Kidney (tissue), 14 donors: Measurements from ENCODE around the gene TSSC4. TPM values are rescaled to one million over a fixed set of nuclear protein-coding genes. Genes with fewer than 3 reads are reported as not detected.

Experiments
- DNase-seq, 5 donors: peaks; one replicate each; pipeline ENCODE4 v3.0.0-alpha.2; 2013 to 2020
- FAIRE-seq: peaks from 2 replicates; lab custom pipeline; 2012; peaks lifted over from hg19 to GRCh38; lab: Jason Lieb, UNC
- H3K27ac ChIP-seq, 2 donors: one replicate each; pipeline ENCODE4 v1.7.0; 2013; ENCODE audit warnings: low read depth in 2 of 2, low read length in 2 of 2, inconsistent platforms in 1 of 2
- H3K27me3 ChIP-seq: one replicate; pipeline ENCODE4 v1.7.1; 2013; ENCODE audit warnings: low read length, inconsistent platforms; ENCODE audit not compliant: control insufficient read depth, insufficient read depth
- H3K36me3 ChIP-seq, 3 donors: one replicate each; pipeline versions ENCODE4 v1.7.0 to v1.7.1; 2013; ENCODE audit warnings: low read length in 3 of 3, control low read depth in 1 of 3, inconsistent platforms in 1 of 3; ENCODE audit not compliant: insufficient read depth in 3 of 3, control insufficient read depth in 2 of 3
- H3K4me1 ChIP-seq, 3 donors: one replicate each; pipeline versions ENCODE4 v1.7.0 to v1.7.1; 2013; ENCODE audit warnings: low read length in 3 of 3, inconsistent platforms in 1 of 3, low read depth in 1 of 3; ENCODE audit not compliant: control insufficient read depth in 2 of 3, insufficient read depth in 2 of 3
- H3K4me3 ChIP-seq, 3 donors: one replicate each; pipeline versions ENCODE4 v1.7.0 to v1.8.1; 2013; ENCODE audit warnings: low read length in 3 of 3, control low read depth in 1 of 3, inconsistent platforms in 1 of 3
- H3K9ac ChIP-seq, 3 donors: one replicate each; pipeline versions ENCODE4 v1.7.0 to v1.7.1; 2013; ENCODE audit warnings: low read length in 3 of 3, control low read depth in 1 of 3, inconsistent platforms in 1 of 3
- H3K9me3 ChIP-seq, 3 donors: one replicate each; pipeline versions ENCODE4 v1.7.0 to v1.7.1; 2013; ENCODE audit warnings: low read length in 3 of 3, control low read depth in 1 of 3, inconsistent platforms in 1 of 3; ENCODE audit not compliant: control insufficient read depth in 2 of 3, insufficient read depth in 1 of 3
- intact Hi-C: fragments of 100-400 bp; cut with DNase I; formaldehyde crosslinking; loops from one replicate; pipeline ENCODE4 v1.11.1; 2022
- polyA plus RNA-seq: library from polyadenylated mRNA; stranded (reverse); fragments of 350-450 nt; fragmentation: Illumina TruSeq; extraction: RNeasy Lipid Tissue Mini Kit (QIAGEN cat#74804); gene quantifications from one replicate; pipeline ENCODE4 v1.2.3, GENCODE V29; 2014; ENCODE audit warnings: low read depth, low replicate concordance; ENCODE audit not compliant: insufficient read depth
- total RNA-seq: library from RNA; stranded (reverse); fragmentation: NEBNext Ultra II Directional; extraction: Animal tissue kit (Norgen Biotek cat#: 25700); gene quantifications from one replicate; pipeline ENCODE4 v1.2.1, GENCODE V29; 2021
- TF ChIP-seq, protein P1 (sequence below): IDR thresholded peaks from 3 replicates; pipeline ENCODE4 v1.5.1; 2012; ENCODE audit warnings: mild to moderate bottlenecking, moderate library complexity, borderline replicate concordance; ENCODE audit not compliant: insufficient read depth; ENCODE audit errors: extremely low read depth
- donor health status: control.
- donor health status: control.
- donor health status: control.
- donor health status: control.
- donor health status: control.
- donor health status: DM: yes; HTN: yes; CAD: no.
- donor health status: Normal renal cell carcinoma (clear cell type).

Gene TSSC4
- total and polyA plus RNA-seq, 2 donors from 2014 or later: 42.3 to 51.4 TPM

DNA sequence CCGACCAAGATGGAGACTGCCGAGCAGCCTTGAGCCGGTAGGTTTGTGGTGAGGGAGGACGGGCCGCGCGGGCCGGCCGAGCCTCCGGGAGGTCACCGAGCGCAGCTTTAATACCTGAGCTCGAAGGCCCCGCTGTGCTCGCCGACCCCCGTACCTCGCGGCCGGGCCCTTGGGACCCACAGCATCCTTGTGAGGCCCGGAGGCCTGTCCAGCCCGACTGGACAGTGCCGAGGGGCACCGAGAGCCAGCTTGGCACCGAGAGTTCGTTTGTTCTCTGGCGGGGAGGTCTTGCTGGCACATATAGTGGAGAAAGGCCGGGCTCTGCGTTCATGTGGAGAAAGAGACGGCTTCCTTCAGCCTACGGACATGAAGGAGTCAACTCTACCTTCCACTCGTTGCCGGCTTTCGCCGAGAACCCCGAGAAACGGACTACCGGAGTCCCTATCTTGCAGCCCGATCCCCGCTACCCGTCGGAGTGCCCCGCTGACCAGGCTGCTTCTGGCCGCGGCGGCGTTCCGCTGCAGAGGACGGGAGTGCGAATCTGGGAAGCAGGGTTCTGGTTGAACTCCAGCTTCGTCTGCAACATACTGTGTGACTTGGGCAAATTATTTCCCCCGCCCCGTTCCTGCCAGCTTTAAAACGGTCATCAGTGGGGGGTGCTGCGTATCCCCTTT lies 349 bp downstream of the TSSC4 start:
- intact Hi-C loops: no loop called here
- Histone ChIP-seq H3K4me3 (peak overlapping the region; percentile 88 to 94 (median 94)), H3K9me3 (no peaks in the 10 kb centered on the region), H3K36me3 (peaks cover 0 to 21% (median 2%) of the 10 kb centered on the region in 3 donors), H3K27ac (peak overlapping the region; percentile 59 to 91), H3K9ac (peak overlapping the region; percentile 52 to 91 (median 78)), H3K4me1 (peaks cover 0 to 22% (median 10%) of the 10 kb centered on the region in 3 donors), H3K27me3 (no peaks in the 10 kb centered on the region)
- TF ChIP-seq, protein P1, sequence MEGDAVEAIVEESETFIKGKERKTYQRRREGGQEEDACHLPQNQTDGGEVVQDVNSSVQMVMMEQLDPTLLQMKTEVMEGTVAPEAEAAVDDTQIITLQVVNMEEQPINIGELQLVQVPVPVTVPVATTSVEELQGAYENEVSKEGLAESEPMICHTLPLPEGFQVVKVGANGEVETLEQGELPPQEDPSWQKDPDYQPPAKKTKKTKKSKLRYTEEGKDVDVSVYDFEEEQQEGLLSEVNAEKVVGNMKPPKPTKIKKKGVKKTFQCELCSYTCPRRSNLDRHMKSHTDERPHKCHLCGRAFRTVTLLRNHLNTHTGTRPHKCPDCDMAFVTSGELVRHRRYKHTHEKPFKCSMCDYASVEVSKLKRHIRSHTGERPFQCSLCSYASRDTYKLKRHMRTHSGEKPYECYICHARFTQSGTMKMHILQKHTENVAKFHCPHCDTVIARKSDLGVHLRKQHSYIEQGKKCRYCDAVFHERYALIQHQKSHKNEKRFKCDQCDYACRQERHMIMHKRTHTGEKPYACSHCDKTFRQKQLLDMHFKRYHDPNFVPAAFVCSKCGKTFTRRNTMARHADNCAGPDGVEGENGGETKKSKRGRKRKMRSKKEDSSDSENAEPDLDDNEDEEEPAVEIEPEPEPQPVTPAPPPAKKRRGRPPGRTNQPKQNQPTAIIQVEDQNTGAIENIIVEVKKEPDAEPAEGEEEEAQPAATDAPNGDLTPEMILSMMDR: no peak
- DNase-seq (no peak), FAIRE-seq (no peak)

DNA sequence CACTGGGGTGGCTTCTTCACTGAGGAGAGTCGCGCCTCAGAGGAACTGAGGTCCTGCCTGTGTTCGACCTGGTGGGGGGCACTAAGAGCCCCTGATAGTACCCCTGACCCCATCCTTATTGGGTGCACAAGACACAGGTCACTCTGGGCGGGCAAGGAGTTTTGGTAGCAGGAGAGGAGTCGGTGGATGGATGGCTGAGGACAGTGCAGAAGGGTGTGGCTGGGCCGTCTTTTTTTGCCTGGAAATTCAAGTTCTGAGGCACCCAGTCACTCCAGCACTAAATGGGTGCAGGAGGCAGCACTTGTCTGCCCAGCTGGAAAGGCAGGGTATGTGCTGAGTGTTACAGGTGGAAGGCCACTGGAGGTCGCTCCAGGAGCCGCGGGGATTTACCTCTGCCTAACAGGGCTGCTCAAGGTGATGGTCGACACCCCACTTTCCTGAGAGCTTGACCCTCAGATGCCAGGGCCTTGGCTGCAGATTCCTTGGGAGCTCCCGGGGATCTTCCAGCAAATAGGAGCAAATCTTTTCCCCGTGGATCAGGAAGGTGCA lies 960 bp downstream of the TSSC4 start:
- peak overlapping the region; percentile 52 to 91 (median 78) for H3K9ac ChIP-seq
- TF ChIP-seq, protein P1: no peak
- H3K4me3 ChIP-seq: peak overlapping the region; percentile 88 to 94 (median 94)
- H3K36me3 ChIP-seq: peaks cover 0 to 16% (median 2%) of the 10 kb centered on the region in 3 donors
- no peaks in the 10 kb centered on the region for H3K27me3 ChIP-seq
- FAIRE-seq (no peak), DNase-seq (no peak)
- H3K9me3 ChIP-seq: no peaks in the 10 kb centered on the region
- H3K4me1 ChIP-seq: peaks cover 0 to 22% (median 10%) of the 10 kb centered on the region in 3 donors
- H3K27ac ChIP-seq: peak overlapping the region in 1 of 2 donors; percentile 59
- intact Hi-C loops: no loop called here

DNA sequence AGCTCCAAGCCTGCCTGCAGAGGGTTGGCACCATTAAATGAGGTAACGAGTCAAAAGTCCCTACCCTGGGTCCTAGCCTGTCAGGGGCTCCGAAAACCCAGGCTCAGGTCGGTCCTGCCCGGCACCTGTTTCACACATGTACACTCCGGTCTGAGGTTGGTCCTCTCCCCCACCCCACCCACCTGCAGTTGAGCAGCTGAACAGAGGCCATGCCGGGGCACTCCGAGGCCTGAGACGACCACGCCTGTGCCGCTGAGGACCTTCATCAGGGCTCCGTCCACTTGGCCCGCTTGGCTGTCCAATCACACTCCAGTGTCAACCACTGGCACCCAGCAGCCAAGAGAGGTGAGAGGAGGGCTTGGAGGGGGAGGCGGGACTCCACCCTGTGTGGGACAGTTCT lies 1.6 kb downstream of the TSSC4 start:
- Histone ChIP-seq H3K27ac (no peak overlapping the region), H3K9ac (peak overlapping the region in 1 of 3 donors; percentile 91), H3K9me3 (no peaks in the 10 kb centered on the region), H3K27me3 (no peaks in the 10 kb centered on the region), H3K4me3 (peak overlapping the region in 1 of 3 donors; percentile 94), H3K4me1 (peaks cover 0 to 22% (median 10%) of the 10 kb centered on the region in 3 donors), H3K36me3 (peaks cover 0 to 10% (median 2%) of the 10 kb centered on the region in 3 donors)
- FAIRE-seq (no peak), DNase-seq (no peak)
- TF ChIP-seq, protein P1: no peak
- intact Hi-C loops: no loop called here
